GM18505 (cell line): ENCODE data around the gene IRX2.

ENCODE experiments used
- ATAC-seq: cut with Tn5 transposase; IDR thresholded peaks from one replicate; pipeline ENCODE4 v1.9.1; 2021; ENCODE audit not compliant: unreplicated experiment
- POLR2A ChIP-seq: IDR thresholded peaks from 4 replicates; pipeline ENCODE4 v1.6.1; 2011; ENCODE audit warnings: borderline replicate concordance; ENCODE audit not compliant: insufficient read depth, insufficient read length; ENCODE audit errors: extremely low read depth

IRX2 gene

GRCh38 chr5:2750758-2751464 is 566 bp downstream of the IRX2 start:
- no peak for ATAC-seq

GRCh38 chr5:2750026-2750757 is 1.3 kb downstream of the IRX2 start:
- no peak for TF ChIP-seq POLR2A
- ATAC-seq = no peak

More at GRCh38 chr5:2750758-2751464, 566 bp downstream of the IRX2 start:
- TF ChIP-seq POLR2A = no peak

- no peak for ATAC-seq
- TF ChIP-seq POLR2A = no peak
These were observed 1.9 kb downstream of the IRX2 start for GRCh38 chr5:2749514-2750025.

DNA sequence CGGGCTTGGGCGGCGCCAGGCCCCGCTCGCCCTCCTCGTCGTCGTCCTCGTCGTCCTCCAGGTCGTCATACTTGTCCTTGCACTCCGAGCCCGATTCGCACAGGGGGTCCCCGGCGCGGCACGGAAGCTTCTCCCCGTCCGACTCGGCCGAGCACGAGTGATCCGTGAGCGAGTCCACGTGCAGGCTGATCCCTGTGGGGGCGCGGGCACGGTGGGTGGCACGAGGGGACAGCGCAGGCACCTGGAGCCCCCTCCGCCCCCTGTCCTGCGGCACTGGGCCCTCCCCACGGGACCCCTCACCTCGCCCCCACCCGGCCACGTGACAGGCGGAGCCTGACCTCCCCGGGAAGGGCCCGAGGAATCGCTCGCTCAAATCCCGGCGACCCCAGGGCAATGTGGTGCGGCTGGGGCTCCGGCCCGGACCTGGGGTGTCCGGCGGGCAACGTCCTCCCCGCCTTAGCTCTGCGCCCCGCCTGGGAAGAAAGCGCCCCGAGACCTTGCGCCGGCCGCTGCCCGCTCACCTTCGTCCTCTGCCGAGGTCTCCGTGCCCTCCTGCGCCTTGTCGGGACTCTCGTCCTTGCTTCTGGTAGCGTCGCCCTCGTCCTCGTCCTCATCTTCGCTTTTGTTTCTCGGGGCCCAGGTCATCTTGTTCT is 2.5 kb downstream of the IRX2 start:
- no peak for TF ChIP-seq POLR2A
- ATAC-seq = no peak

GRCh38 chr5:2748179-2748860 is 3.2 kb downstream of the IRX2 start:
- ATAC-seq = no peak
- TF ChIP-seq POLR2A = no peak

- no peak for ATAC-seq
- no peak for TF ChIP-seq POLR2A
These were observed 3.9 kb downstream of the IRX2 start for GRCh38 chr5:2747363-2748162.

DNA sequence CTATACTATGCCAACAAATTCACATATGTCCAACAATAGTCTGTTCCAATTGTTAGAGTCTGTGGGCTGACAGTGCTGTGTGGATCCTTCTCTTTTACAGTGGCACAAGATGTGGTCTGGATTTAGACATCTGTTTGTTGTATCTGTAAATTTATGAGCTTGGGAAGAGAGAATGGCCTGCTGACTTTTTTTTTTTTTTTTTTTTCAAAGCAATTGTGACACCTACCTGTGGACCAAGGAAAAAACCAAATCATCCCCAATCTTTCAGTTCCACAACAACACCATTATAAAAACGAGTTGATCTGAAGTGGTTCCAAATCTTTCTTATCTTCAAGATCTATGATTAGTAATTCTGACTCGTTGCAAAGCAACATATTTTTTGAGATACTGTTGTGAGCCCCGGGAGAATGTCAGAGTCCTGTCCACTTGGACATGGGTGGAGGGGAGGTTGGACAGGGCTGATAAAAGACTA is 4.9 kb downstream of the IRX2 start:
- TF ChIP-seq POLR2A = no peak
- no peak for ATAC-seq

GRCh38 chr5:2744485-2744884 is 7.0 kb downstream of the IRX2 start:
- ATAC-seq = no peak
- TF ChIP-seq POLR2A = no peak

DNA sequence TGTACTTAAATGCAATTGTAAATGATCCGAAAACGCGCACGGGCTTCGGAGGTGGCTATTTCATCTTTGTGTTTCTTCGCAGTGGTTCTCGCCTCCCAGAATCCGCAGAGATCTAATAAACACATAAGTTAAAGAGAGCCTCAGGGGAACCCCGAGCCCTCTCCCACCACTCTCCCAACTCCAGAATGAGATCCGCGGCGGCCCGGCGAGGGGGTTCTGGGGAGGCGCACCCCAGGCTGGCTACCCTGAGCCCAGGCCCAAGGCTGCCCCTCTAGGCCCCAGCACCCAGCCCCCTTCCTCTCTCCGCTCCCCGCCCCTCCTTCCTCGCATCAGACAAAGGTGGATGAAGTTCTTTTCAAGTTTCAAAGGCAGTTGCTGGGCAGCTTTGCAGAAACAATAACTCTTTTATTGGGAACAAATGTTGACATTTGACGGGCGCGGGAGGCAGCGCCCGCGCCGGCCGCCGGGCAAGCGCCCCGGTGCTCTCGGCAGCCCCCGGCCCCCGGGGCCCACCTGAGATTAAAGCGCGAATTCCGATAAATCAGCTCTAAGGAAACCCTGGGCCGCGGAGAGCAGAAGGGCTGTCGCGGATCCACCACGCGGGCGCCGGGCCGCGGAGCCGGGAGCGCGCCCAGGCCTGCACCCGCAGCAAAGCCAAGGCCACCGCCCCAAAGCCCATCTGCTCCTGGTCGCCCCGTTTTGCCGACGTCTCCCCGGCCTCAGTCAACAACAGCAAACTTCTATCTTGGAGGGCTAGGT is 8.4 kb downstream of the IRX2 start:
- no peak for ATAC-seq

DNA sequence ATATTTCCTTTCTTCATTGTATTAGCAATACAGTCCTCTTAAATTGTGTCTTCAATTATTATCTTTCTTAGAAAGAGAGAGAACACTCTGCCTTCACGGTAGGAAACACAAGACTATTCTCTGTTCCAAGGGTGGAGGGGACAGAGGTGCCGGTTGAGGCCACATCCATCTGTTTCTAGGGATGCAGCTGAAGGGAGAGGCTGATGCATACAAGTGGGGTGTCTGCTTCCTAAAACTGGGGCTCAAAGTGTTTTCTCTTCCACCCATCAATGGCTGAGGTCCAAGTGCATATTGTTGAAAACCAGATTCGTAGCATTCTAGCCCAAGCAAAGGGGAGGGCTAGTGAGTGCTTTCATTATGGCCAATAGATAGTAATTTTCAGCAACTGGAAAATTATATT is 9.5 kb downstream of the IRX2 start:
- no peak for TF ChIP-seq POLR2A
- ATAC-seq = no peak

More for the DNA sequence above, 8.4 kb downstream of the IRX2 start:
- no peak for TF ChIP-seq POLR2A

DNA sequence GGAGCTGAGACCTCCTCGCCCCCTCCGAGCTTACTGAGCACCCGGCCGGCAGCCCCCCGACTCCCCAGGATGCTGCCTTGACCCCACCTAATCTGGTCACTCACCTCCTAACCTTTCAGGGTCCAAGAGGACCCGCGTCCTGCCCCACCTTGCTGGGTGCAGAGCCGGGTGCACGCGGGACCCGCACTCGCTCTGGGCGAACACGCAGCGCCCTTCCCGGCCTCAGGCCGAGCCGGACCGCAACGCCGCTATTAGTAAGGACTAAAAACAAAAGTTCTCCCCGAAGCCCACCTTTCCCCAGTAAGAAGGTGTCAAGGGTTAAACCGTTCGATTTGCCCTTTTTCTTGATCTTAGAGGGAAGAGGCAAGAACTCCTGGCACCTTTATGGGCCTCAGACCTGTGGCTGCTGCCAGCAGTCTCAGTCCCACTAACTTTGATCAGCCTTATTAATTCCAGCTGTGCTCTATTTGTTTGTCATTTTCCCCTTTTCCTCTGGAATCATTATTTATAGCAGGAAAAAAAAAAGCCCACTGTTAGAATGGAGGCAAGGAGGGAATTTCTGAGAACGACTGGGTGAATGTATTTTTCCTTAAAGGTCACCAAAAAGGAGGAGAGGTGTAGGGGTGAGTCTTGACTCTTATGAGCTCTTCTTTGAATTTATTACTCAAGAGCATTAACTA is 10.5 kb downstream of the IRX2 start:
- no peak for TF ChIP-seq POLR2A
- ATAC-seq = no peak
